ENCODE data around the gene SORCS1.
"Not testable (repeated sequence)": the region's sequence is repeated elsewhere in the genome, so short reads cannot be mapped to it uniquely, and the experiment has no call there.

SORCS1 gene

GRCh38 chr10:106949680-106950478 is 214.6 kb downstream of the SORCS1 start:
- no peak for TF ChIP-seq POLR2A (IDR thresholded peaks at IDR 0.05; ENCODE audit: low read depth, low read length)
- no peak for DNase-seq (ENCODE audit: insufficient read length, low spot score)
- no peak for FAIRE-seq

DNA sequence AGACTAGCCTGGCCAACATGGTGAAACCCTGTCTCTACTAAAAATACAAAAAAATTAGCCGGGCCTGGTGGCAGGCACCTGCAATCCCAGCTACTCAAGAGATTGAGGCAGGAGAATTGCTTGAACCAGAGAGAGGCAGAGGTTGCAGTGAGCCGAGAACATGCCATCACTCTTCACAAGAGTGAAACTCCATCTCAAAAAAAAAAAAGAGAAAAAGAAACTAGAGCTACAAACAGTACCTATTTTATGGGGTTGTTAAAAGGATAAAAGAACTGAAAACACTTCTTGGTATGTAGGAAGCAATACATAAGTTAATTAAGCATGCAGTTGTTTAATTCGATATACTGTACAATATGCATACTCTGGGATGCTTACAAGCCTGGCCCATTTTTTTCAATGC is 216.9 kb downstream of the SORCS1 start:
- no peak for DNase-seq (ENCODE audit: insufficient read length, low spot score)
- TF ChIP-seq POLR2A (IDR thresholded peaks at IDR 0.05; ENCODE audit: low read depth, low read length) = no peak
- no peak for FAIRE-seq

DNA sequence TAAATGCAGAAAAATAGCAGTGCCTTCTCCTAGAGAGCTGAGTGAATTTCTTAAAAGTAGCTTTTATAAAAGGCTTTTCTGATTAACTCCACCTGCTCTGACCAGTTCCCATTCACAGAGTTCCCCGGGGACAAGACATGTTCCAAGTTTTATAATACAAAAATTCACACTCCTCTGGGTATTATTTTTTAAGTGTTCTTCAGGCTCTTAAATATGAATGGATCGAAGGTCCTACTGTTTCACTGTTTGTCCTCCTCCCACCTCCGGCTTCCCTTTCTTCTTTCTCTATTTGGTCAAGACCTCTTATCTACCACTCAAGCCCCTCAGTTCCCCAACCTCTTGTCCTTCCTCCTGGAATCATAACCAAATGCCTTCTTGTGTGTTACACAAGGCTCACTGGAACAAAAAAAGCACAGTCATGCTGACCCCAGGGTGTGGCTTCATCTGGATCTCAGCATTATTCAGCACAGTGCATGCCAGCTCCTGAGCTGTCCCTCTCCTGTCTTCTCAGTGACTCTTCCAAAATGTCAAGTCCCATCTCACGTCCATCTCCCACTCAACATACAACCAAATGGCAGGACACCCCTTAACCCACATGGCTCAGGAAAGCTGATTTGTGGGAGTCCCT is 222.4 kb downstream of the SORCS1 start:
- no peak for DNase-seq (ENCODE audit: insufficient read length, low spot score)
- FAIRE-seq = no peak

GRCh38 chr10:106941297-106942034 is 223.0 kb downstream of the SORCS1 start:
- no peak for FAIRE-seq
- DNase-seq (ENCODE audit: insufficient read length, low spot score) = no peak
- TF ChIP-seq POLR2A (IDR thresholded peaks at IDR 0.05; ENCODE audit: low read depth, low read length) = no peak

More for the DNA sequence above, 222.4 kb downstream of the SORCS1 start:
- TF ChIP-seq POLR2A (IDR thresholded peaks at IDR 0.05; ENCODE audit: low read depth, low read length) = no peak

GRCh38 chr10:106938513-106938912 is 226.0 kb downstream of the SORCS1 start:
- no peak for FAIRE-seq

DNA sequence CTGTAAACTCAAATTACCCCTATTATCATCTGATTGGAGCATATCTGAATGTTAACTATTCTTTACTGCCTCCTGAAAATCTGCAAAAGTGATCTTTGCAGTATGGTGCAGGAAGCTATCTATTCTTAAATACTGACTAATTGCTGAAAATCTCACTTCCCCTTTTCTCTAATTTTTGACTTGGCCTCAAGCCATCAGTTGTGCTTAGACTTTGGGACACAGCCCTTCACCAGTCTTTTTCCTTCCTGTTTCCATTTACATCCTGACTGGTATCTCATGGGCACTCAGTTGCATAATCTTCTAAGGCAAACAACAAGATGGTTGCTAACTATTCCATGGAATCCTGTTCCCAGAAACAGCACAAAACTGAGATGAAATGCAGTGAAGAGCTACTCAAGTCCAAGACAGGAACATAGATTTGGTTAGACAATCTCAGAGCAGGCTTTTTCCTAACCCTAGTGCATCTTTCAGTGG is 228.5 kb downstream of the SORCS1 start:
- DNase-seq (ENCODE audit: insufficient read length, low spot score) (no peak), FAIRE-seq (no peak)
- TF ChIP-seq POLR2A (IDR thresholded peaks at IDR 0.05; ENCODE audit: low read depth, low read length) = no peak

More at GRCh38 chr10:106938513-106938912, 226.0 kb downstream of the SORCS1 start:
- no peak for DNase-seq (ENCODE audit: insufficient read length, low spot score)
- TF ChIP-seq POLR2A (IDR thresholded peaks at IDR 0.05; ENCODE audit: low read depth, low read length) = no peak

DNA sequence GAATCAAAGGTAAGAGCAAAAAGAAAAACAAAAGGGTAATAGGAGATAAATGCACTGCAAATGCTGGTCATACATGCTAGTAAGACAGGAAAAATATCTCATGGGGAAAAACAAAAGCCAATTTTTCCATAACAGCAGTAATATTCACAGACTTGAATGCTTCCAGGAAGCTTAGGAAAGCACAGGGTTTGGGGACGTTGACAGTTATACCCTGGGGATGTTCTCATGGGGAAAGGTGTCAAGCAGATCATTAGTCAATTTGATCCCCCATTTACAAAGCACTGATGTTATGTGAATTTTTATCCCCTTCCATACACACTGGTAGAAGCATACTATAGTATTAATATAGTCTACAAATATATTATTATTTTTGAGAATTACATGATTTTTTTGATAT is 232.7 kb downstream of the SORCS1 start:
- no peak for DNase-seq (ENCODE audit: insufficient read length, low spot score)
- no peak for FAIRE-seq
- TF ChIP-seq POLR2A (IDR thresholded peaks at IDR 0.05; ENCODE audit: low read depth, low read length) = no peak

- FAIRE-seq (no peak), DNase-seq (ENCODE audit: insufficient read length, low spot score) (no peak)
- TF ChIP-seq POLR2A (IDR thresholded peaks at IDR 0.05; ENCODE audit: low read depth, low read length) = no peak
Observed at GRCh38 chr10:106931159-106931852, 233.2 kb downstream of the SORCS1 start.

DNA sequence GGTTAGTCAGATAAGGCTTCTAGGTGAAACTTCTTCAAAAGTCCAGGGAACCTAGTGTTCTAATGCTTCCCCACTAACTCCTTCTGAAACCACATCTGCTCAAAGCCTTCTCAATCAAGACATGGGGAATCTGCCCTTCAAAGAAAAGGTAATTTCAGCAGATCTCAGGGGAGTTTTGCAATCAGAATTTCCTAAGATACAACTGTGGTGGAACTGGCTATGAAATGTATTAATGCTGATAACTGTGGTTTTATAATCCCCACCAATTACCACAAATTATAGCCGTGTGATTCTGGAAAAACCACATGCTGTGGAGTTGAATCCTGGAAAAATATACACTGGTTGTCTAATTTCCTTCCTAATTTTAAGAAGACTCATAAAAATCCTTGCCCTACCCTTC is 233.8 kb downstream of the SORCS1 start:
- DNase-seq (ENCODE audit: insufficient read length, low spot score) (no peak), FAIRE-seq (no peak)
- no peak for TF ChIP-seq POLR2A (IDR thresholded peaks at IDR 0.05; ENCODE audit: low read depth, low read length)

DNA sequence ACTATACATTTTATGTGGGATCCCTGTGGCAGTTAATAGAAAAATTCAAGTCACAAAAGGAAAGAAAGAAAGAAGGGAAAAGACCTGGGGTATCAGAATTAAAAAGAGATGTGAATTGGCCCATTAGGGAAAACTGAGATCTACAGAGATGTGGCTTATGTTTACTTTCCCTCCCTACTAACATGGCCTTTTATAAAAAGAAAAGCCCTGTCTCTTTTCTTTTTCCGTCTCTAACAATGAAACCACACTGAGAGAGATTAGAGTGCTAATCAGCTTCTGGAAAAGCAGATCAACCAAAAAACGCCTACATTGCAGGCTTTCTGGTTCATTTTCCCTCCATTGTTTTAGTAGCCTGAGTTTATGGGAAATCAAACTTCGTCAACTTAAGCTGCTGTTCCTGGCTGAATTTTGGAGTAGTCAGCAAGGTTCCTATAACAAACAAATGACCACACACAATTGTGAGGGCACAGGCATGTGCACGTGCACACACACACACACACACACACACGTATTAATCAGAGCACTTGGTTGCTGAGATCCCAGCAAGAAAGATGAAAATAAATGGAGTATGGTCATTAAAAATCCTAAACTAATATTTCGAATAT is 235.1 kb downstream of the SORCS1 start:
- TF ChIP-seq POLR2A (IDR thresholded peaks at IDR 0.05; ENCODE audit: low read depth, low read length) = no peak
- no peak for FAIRE-seq
- no peak for DNase-seq (ENCODE audit: insufficient read length, low spot score)

DNA sequence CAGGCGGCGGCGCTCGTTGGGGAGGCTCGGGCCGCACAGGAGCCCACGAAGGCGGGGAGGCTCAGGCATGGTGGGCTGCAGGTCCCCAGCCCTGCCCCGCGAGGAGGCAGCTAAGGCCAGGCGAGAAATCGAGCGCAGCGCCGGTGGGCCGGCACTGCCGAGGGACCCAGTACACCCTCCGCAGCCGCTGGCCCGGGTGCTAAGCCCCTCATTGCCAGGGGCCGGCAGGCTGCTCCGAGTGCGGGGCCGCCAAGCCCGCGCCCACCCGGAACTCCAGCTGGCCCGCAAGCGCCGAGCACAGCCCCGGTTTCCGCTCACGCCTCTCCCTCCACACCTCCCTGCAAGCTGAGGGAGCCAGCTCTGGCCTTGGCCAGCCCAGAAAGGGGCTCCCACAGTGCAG is 236.4 kb downstream of the SORCS1 start:
- not testable (repeated sequence) for FAIRE-seq; DNase-seq (ENCODE audit: insufficient read length, low spot score)

- TF ChIP-seq POLR2A (IDR thresholded peaks at IDR 0.05; ENCODE audit: low read depth, low read length) = no peak
- DNase-seq (ENCODE audit: insufficient read length, low spot score) = no peak
- FAIRE-seq = no peak
Observed at GRCh38 chr10:106925191-106925590, 239.3 kb downstream of the SORCS1 start.

GRCh38 chr10:106920538-106920937 is 244.0 kb downstream of the SORCS1 start:
- DNase-seq (ENCODE audit: insufficient read length, low spot score) (no peak), FAIRE-seq (no peak)
- no peak for TF ChIP-seq POLR2A (IDR thresholded peaks at IDR 0.05; ENCODE audit: low read depth, low read length)
